ENCODE measurements around the gene SDK1. TPM values are rescaled to one million over a fixed set of nuclear protein-coding genes. Genes with fewer than 3 reads are reported as not detected.

SDK1 gene
- total and polyA plus RNA-seq, 4 donors: 1.9 to 46.3 (median 12.4) TPM

DNA sequence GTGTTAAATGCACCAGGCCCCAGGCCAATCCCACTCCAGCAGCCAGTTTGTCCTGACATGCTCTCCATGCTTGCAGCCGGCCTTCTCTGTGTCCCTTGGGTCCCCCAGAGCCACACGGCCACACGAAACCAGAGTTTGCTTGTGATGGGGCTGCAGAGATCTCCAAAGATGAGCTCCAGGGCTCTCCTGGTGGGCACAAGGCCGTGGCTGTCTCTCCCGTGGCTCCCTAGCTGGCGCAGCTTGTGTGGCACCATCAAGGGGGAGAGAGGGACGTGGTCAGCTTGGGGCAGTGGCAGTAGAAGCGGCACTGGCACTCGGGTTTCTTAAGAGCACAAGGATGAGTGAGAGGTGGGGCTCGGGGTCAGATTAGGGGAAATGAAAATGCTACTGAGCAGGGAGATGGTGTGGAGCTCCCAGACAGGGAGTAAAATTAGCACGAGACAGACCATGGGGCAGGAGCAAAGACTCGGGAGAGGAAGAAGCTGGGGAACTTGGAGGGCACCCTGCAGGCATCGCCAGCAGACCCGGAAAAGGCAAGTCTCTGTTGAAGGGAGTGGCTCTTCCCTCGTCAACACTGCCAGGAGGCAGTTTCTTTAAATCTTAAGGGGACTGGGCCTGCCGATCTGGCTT, 808.5 kb downstream of the SDK1 start:
- Histone ChIP-seq H3K36me3 (ENCODE audit: control insufficient read depth in 1 of 2, insufficient read depth in 2 of 2, low read length in 1 of 2) (peaks cover 0 to 2% of the 10 kb centered on the region in 2 donors), H3K27me3 (ENCODE audit: control insufficient read depth in 1 of 2, insufficient read depth in 2 of 2, low read length in 1 of 2) (no peaks in the 10 kb centered on the region), H3K4me3 (ENCODE audit: low read length in 2 of 2) (no peak overlapping the region), H3K27ac (ENCODE audit: low read depth in 1 of 2, low read length in 2 of 2) (no peak overlapping the region), H3K9me3 (ENCODE audit: control insufficient read depth, low read length) (no peaks in the 10 kb centered on the region), H3K4me1 (ENCODE audit: control insufficient read depth in 1 of 2, insufficient read depth in 2 of 2, low read length in 2 of 2) (no peaks in the 10 kb centered on the region)
- no peak for ATAC-seq (ENCODE audit: low FRiP score)
- intact Hi-C loops (cut with DNase I): no loop called here
- DNase-seq: no peak
- WGBS, 2 donors: 85 to 86% methylated on average over 16 of the region's 16 CpGs

DNA sequence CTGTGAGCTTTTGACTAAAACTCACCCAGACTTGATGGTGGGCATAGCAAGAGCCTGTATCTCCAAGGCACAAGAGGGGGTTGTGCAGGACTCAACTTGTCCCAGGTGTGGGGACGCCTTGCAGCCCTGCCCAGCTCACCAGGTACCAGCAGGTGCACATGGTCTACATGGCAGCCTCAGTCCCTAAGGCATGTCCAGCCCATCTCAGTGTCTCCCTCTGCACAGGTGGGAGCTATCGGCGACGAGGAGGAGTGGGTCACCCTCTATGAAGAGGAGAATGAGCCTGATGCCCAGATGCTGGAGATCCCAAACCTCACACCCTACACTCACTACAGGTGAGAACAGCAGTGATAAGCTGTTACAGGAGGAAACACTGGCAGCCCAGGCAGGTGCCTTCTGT, 809.4 kb downstream of the SDK1 start:
- Histone ChIP-seq H3K27me3 (ENCODE audit: control insufficient read depth in 1 of 2, insufficient read depth in 2 of 2, low read length in 1 of 2) (no peaks in the 10 kb centered on the region), H3K4me3 (ENCODE audit: low read length in 2 of 2) (no peak overlapping the region), H3K27ac (ENCODE audit: low read depth in 1 of 2, low read length in 2 of 2) (no peak overlapping the region), H3K36me3 (ENCODE audit: control insufficient read depth in 1 of 2, insufficient read depth in 2 of 2, low read length in 1 of 2) (peaks cover 0 to 5% of the 10 kb centered on the region in 2 donors), H3K4me1 (ENCODE audit: control insufficient read depth in 1 of 2, insufficient read depth in 2 of 2, low read length in 2 of 2) (no peaks in the 10 kb centered on the region), H3K9me3 (ENCODE audit: control insufficient read depth, low read length) (no peaks in the 10 kb centered on the region)
- intact Hi-C loops (cut with DNase I): no loop called here
- DNase-seq (no peak), ATAC-seq (ENCODE audit: low FRiP score) (no peak)
- 97 to 98% methylated on average over 4 of the region's 4 CpGs for WGBS, 2 donors

DNA sequence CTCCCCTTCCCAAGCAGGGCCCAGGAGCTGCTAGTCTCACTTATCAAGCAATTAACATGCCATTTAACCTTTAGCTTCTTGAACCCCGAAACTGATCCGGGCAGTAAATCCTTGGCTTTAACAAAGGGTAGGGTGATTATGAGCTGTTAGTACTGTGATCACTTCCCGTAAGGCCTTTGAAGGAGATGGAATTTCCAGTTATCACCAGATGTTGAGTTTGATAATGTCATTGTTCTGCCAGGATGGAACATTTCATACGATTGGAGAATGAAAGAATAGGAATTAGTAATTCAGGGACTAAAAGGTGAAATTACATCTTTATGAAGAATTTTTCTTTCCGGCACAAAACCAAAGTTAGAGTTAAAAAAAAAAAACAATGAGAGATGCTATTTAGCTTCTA, 810.1 kb downstream of the SDK1 start:
- intact Hi-C loops (cut with DNase I): no loop called here
- no peak overlapping the region for H3K27ac ChIP-seq (ENCODE audit: low read depth in 1 of 2, low read length in 2 of 2)
- no peak overlapping the region for H3K4me3 ChIP-seq (ENCODE audit: low read length in 2 of 2)
- no peaks in the 10 kb centered on the region for H3K27me3 ChIP-seq (ENCODE audit: control insufficient read depth in 1 of 2, insufficient read depth in 2 of 2, low read length in 1 of 2)
- DNase-seq (no peak), ATAC-seq (ENCODE audit: low FRiP score) (no peak)
- peaks cover 0 to 8% of the 10 kb centered on the region in 2 donors for H3K36me3 ChIP-seq (ENCODE audit: control insufficient read depth in 1 of 2, insufficient read depth in 2 of 2, low read length in 1 of 2)
- no peaks in the 10 kb centered on the region for H3K9me3 ChIP-seq (ENCODE audit: control insufficient read depth, low read length)
- H3K4me1 ChIP-seq (ENCODE audit: control insufficient read depth in 1 of 2, insufficient read depth in 2 of 2, low read length in 2 of 2): no peaks in the 10 kb centered on the region
- 84 to 89% methylated on average over 5 of the region's 5 CpGs for WGBS, 2 donors

DNA sequence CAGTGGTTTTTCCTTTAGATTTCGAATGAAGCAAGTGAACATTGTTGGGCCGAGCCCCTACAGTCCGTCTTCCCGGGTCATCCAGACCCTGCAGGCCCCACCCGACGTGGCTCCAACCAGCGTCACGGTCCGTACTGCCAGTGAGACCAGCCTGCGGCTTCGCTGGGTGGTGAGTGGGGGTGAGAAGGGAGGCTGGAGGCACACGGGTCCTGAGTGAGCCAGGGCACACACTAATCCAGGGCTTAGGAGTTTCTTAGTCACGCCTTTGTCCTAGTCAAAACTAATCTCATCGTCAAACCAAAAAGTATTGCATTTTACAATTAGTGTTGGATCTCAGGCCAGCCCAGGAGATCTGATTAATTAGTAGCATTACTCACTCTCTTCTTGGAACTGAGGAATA, 812.2 kb downstream of the SDK1 start:
- no peaks in the 10 kb centered on the region for H3K27me3 ChIP-seq (ENCODE audit: control insufficient read depth in 1 of 2, insufficient read depth in 2 of 2, low read length in 1 of 2)
- H3K36me3 ChIP-seq (ENCODE audit: control insufficient read depth in 1 of 2, insufficient read depth in 2 of 2, low read length in 1 of 2): peaks cover 0 to 9% of the 10 kb centered on the region in 2 donors
- H3K4me3 ChIP-seq (ENCODE audit: low read length in 2 of 2): no peak overlapping the region
- ATAC-seq (ENCODE audit: low FRiP score): no peak
- intact Hi-C loops (cut with DNase I): no loop called here
- no peak for DNase-seq
- H3K9me3 ChIP-seq (ENCODE audit: control insufficient read depth, low read length): no peaks in the 10 kb centered on the region
- no peaks in the 10 kb centered on the region for H3K4me1 ChIP-seq (ENCODE audit: control insufficient read depth in 1 of 2, insufficient read depth in 2 of 2, low read length in 2 of 2)
- 95% methylated on average over 14 of the region's 14 CpGs for WGBS, 2 donors
- no peak overlapping the region for H3K27ac ChIP-seq (ENCODE audit: low read depth in 1 of 2, low read length in 2 of 2)

DNA sequence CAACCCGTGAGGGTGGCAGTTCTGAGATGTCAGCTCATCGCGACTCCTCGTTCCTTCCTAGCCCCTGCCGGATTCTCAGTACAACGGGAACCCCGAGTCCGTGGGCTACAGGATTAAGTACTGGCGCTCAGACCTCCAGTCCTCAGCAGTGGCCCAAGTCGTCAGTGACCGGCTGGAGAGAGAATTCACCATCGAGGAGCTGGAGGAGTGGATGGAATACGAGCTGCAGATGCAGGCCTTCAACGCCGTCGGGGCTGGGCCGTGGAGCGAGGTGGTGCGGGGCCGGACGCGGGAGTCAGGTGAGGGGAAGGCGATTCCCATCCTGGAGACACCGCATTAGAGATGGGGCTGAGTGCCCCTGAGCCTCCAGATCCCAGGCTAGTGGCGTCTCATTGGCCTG, 812.9 kb downstream of the SDK1 start:
- Histone ChIP-seq H3K27ac (ENCODE audit: low read depth in 1 of 2, low read length in 2 of 2) (no peak overlapping the region), H3K9me3 (ENCODE audit: control insufficient read depth, low read length) (no peaks in the 10 kb centered on the region), H3K4me3 (ENCODE audit: low read length in 2 of 2) (no peak overlapping the region), H3K27me3 (ENCODE audit: control insufficient read depth in 1 of 2, insufficient read depth in 2 of 2, low read length in 1 of 2) (no peaks in the 10 kb centered on the region), H3K36me3 (ENCODE audit: control insufficient read depth in 1 of 2, insufficient read depth in 2 of 2, low read length in 1 of 2) (peaks cover 0 to 9% of the 10 kb centered on the region in 2 donors), H3K4me1 (ENCODE audit: control insufficient read depth in 1 of 2, insufficient read depth in 2 of 2, low read length in 2 of 2) (no peaks in the 10 kb centered on the region)
- intact Hi-C loops (cut with DNase I): no loop called here
- DNase-seq (no peak), ATAC-seq (ENCODE audit: low FRiP score) (no peak)
- 95 to 97% methylated on average over 25 of the region's 25 CpGs for WGBS, 2 donors

DNA sequence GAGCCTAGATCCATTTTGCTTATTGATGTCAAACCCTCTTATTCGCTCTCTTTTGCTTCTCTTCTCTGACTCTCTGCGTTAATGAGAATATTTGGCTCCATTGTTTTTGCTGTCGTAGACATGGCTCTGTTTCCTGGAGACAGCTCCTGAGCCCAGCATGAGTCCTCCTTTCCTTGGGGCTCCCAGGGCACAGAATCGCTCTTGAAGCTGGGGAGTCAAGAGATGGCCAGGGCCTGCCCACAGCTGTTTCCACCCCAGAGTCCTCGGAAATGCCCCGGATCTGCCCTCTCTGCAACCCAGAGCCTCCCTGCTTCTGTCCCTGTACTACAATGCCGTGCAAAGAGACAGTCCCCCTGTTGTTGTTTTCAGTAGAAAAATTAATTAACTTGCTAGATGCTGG, 814.4 kb downstream of the SDK1 start:
- H3K4me1 ChIP-seq (ENCODE audit: control insufficient read depth in 1 of 2, insufficient read depth in 2 of 2, low read length in 2 of 2): no peaks in the 10 kb centered on the region
- 89 to 91% methylated on average over 7 of the region's 7 CpGs for WGBS, 2 donors

DNA sequence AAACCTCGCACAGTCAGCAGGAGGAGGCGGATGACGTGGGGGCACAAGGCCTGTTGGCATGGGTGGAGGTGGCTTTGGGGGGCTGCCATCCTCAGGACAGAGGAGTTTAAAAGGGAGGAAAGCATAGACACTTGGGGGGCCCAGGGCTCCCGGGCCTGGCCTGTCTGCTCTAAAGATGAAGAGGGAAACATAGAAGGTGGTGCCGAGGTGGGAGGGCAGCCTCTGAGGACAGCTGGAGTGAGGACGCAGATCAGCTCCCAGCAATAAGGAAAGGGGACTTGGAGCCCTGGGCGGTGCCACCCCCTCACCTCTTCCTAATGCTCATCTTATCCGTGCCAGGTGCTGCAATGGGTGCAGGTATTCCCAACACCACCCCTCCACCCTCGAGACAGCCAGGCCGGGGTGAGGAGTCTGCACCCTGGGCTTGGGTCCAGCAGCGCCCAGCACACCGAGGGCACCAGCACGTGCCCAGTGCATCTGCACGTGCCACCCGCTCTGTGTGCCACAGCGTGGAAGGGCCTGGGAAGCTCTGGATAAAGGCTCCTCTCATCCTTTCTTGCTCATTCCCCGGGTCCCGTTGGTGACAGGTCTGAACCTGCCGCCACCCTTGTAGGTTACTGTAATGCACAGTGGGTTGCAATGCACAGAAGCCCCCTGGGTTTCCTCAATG, 815.0 kb downstream of the SDK1 start:
- H3K27me3 ChIP-seq (ENCODE audit: control insufficient read depth in 1 of 2, insufficient read depth in 2 of 2, low read length in 1 of 2): no peaks in the 10 kb centered on the region
- H3K9me3 ChIP-seq (ENCODE audit: control insufficient read depth, low read length): no peaks in the 10 kb centered on the region
- H3K4me3 ChIP-seq (ENCODE audit: low read length in 2 of 2): no peak overlapping the region
- intact Hi-C loops (cut with DNase I): no loop called here
- ATAC-seq (ENCODE audit: low FRiP score) (no peak), DNase-seq (peak in 1 of 2 donors; percentile 52)
- H3K4me1 ChIP-seq (ENCODE audit: control insufficient read depth in 1 of 2, insufficient read depth in 2 of 2, low read length in 2 of 2): no peaks in the 10 kb centered on the region
- peaks cover 0 to 7% of the 10 kb centered on the region in 2 donors for H3K36me3 ChIP-seq (ENCODE audit: control insufficient read depth in 1 of 2, insufficient read depth in 2 of 2, low read length in 1 of 2)
- WGBS, 2 donors: 93 to 94% methylated on average over 19 of the region's 19 CpGs
- H3K27ac ChIP-seq (ENCODE audit: low read depth in 1 of 2, low read length in 2 of 2): no peak overlapping the region

More for the DNA sequence above, 814.4 kb downstream of the SDK1 start:
- Histone ChIP-seq H3K27me3 (ENCODE audit: control insufficient read depth in 1 of 2, insufficient read depth in 2 of 2, low read length in 1 of 2) (no peaks in the 10 kb centered on the region), H3K4me3 (ENCODE audit: low read length in 2 of 2) (no peak overlapping the region), H3K27ac (ENCODE audit: low read depth in 1 of 2, low read length in 2 of 2) (no peak overlapping the region), H3K36me3 (ENCODE audit: control insufficient read depth in 1 of 2, insufficient read depth in 2 of 2, low read length in 1 of 2) (peaks cover 0 to 7% of the 10 kb centered on the region in 2 donors), H3K9me3 (ENCODE audit: control insufficient read depth, low read length) (no peaks in the 10 kb centered on the region)
- no peak for ATAC-seq (ENCODE audit: low FRiP score)
- DNase-seq: no peak
- intact Hi-C loops (cut with DNase I): no loop called here

DNA sequence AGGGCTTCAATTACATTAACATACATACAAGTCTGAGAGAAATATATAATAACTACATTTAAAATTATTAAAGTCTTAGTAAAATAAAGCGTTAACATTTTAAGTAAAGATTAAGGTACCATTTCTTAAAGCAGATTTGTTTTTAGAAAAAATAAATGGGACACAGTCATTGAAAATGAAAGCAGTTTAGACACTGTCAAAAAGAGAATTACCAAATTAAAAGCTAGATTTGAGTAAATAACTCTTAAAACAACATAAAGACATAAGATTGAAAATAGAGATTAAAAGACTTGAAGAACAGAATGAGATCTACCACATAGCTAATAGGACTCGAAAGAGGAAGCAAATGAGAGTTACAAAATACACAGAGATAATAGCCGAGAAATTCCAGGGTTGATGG, 818.8 kb downstream of the SDK1 start:
- Histone ChIP-seq H3K27ac (ENCODE audit: low read depth in 1 of 2, low read length in 2 of 2) (no peak overlapping the region), H3K4me3 (ENCODE audit: low read length in 2 of 2) (no peak overlapping the region), H3K27me3 (ENCODE audit: control insufficient read depth in 1 of 2, insufficient read depth in 2 of 2, low read length in 1 of 2) (no peaks in the 10 kb centered on the region), H3K36me3 (ENCODE audit: control insufficient read depth in 1 of 2, insufficient read depth in 2 of 2, low read length in 1 of 2) (peaks cover 0 to 5% of the 10 kb centered on the region in 2 donors), H3K9me3 (ENCODE audit: control insufficient read depth, low read length) (no peaks in the 10 kb centered on the region), H3K4me1 (ENCODE audit: control insufficient read depth in 1 of 2, insufficient read depth in 2 of 2, low read length in 2 of 2) (no peaks in the 10 kb centered on the region)
- intact Hi-C loops (cut with DNase I): no loop called here
- DNase-seq (no peak), ATAC-seq (ENCODE audit: low FRiP score) (no peak)
- WGBS, 2 donors: 97 to 99% methylated on average over 3 of the region's 3 CpGs

DNA sequence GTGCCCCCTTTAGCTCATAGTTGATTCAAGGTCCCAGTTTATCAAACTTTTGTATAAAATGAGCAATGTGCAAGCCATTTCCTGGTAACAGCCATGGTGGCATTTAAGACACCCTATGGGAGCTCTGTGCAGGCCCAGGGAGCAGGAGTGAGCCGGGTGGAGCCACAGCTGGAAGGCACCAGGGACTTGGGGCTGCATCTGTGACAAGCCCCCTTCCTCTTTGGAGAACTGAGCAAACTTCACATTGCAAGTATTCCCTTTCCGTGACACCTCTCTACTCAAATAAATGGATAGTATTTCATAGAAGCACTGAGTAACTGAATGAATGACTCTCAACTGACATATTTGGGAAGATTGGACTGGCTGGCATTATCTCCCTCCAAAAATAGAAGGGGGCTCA, 822.3 kb downstream of the SDK1 start:
- Histone ChIP-seq H3K27me3 (ENCODE audit: control insufficient read depth in 1 of 2, insufficient read depth in 2 of 2, low read length in 1 of 2) (no peaks in the 10 kb centered on the region), H3K27ac (ENCODE audit: low read depth in 1 of 2, low read length in 2 of 2) (no peak overlapping the region), H3K4me3 (ENCODE audit: low read length in 2 of 2) (no peak overlapping the region), H3K4me1 (ENCODE audit: control insufficient read depth in 1 of 2, insufficient read depth in 2 of 2, low read length in 2 of 2) (no peaks in the 10 kb centered on the region), H3K9me3 (ENCODE audit: control insufficient read depth, low read length) (no peaks in the 10 kb centered on the region), H3K36me3 (ENCODE audit: control insufficient read depth in 1 of 2, insufficient read depth in 2 of 2, low read length in 1 of 2) (no peaks in the 10 kb centered on the region)
- 91 to 97% methylated on average over 2 of the region's 2 CpGs for WGBS, 2 donors
- ATAC-seq (ENCODE audit: low FRiP score): no peak
- peak in 1 of 2 donors; percentile 30 for DNase-seq
- intact Hi-C loops (cut with DNase I): no loop called here
